Stimulated activated CD4-positive, alpha-beta T cell treated with anti-CD3 and anti-CD28 coated beads, TNF-alpha, amount 100 ng/mL, for 24 hours (primary cell): ENCODE data around the gene FAH.
"Not testable (repeated sequence)": the region's sequence is repeated elsewhere in the genome, so short reads cannot be mapped to it uniquely, and the experiment has no call there.

Source experiments
- DNase-seq, 3 experiments: peaks; one replicate each; pipeline ENCODE4 v3.0.0-alpha.2; 2020; ENCODE audit warnings: low read depth in 3 of 3

Gene FAH

GRCh38 chr15:80151576-80151975 lies 1.2 kb upstream of the FAH start:
- no peak for DNase-seq

- peak; percentile 77 to 96 (median 79) for DNase-seq
These were observed 461 bp upstream of the FAH start for GRCh38 chr15:80152180-80152895.

GRCh38 chr15:80153900-80154299 lies 1.1 kb downstream of the FAH start:
- no peak for DNase-seq

GRCh38 chr15:80154336-80154735 lies 1.5 kb downstream of the FAH start:
- DNase-seq, result no peak

GRCh38 chr15:80155001-80155377 lies 2.2 kb downstream of the FAH start:
- no peak for DNase-seq

GRCh38 chr15:80155378-80156175 lies 2.8 kb downstream of the FAH start:
- not testable (repeated sequence) for DNase-seq

- DNase-seq, result no peak
These were observed 3.4 kb downstream of the FAH start for GRCh38 chr15:80156176-80156720.

- no peak for DNase-seq
These were observed 4.4 kb downstream of the FAH start for GRCh38 chr15:80157215-80157614.

- DNase-seq, result no peak
These were observed 6.5 kb downstream of the FAH start for GRCh38 chr15:80159301-80159700.

- no peak for DNase-seq
These were observed 7.2 kb downstream of the FAH start for GRCh38 chr15:80159811-80160569.

GRCh38 chr15:80160570-80161156 lies 7.9 kb downstream of the FAH start:
- DNase-seq, result peak in 1 of 3 experiments; percentile 35

- DNase-seq, result no peak
These were observed 8.7 kb downstream of the FAH start for GRCh38 chr15:80161468-80162016.

- no peak for DNase-seq
These were observed 9.3 kb downstream of the FAH start for GRCh38 chr15:80162059-80162554.

- DNase-seq, result no peak
These were observed 10.4 kb downstream of the FAH start for GRCh38 chr15:80163217-80163616.

- DNase-seq, result no peak
These were observed 11.1 kb downstream of the FAH start for GRCh38 chr15:80163897-80164296.

- DNase-seq, result no peak
These were observed 15.1 kb downstream of the FAH start for GRCh38 chr15:80167936-80168335.

GRCh38 chr15:80168421-80168820 lies 15.6 kb downstream of the FAH start:
- no peak for DNase-seq

GRCh38 chr15:80169768-80170357 lies 17.1 kb downstream of the FAH start:
- DNase-seq, result no peak

- no peak for DNase-seq
These were observed 17.8 kb downstream of the FAH start for GRCh38 chr15:80170596-80170995.

- no peak for DNase-seq
These were observed 19.0 kb downstream of the FAH start for GRCh38 chr15:80171787-80172186.

GRCh38 chr15:80172401-80172800 lies 19.6 kb downstream of the FAH start:
- DNase-seq, result no peak
